A204.1 (cell line): Measurements from ENCODE around the gene POLR2I.
"Not testable (repeated sequence)": the region's sequence is repeated elsewhere in the genome, so short reads cannot be mapped to it uniquely, and the experiment has no call there.

ENCODE experiments used
- FAIRE-seq: peaks from 2 replicates; lab custom pipeline; 2012; peaks lifted over from hg19 to GRCh38; lab: Jason Lieb, UNC

Gene POLR2I

GRCh38 chr19:36131221-36131620 is 16.5 kb upstream of the POLR2I start:
- not testable (repeated sequence) for FAIRE-seq

GRCh38 chr19:36128392-36128736 is 13.7 kb upstream of the POLR2I start:
- no peak for FAIRE-seq

- no peak for FAIRE-seq
Observed at GRCh38 chr19:36125557-36125956, 10.9 kb upstream of the POLR2I start.

- no peak for FAIRE-seq
Observed at GRCh38 chr19:36121486-36122124, 6.9 kb upstream of the POLR2I start.

GRCh38 chr19:36120984-36121358 is 6.3 kb upstream of the POLR2I start:
- FAIRE-seq = no peak

- FAIRE-seq = no peak
Observed at GRCh38 chr19:36120092-36120983, 5.7 kb upstream of the POLR2I start.

GRCh38 chr19:36116344-36116637 is 1.6 kb upstream of the POLR2I start:
- FAIRE-seq = no peak

GRCh38 chr19:36115453-36116343 is 1.0 kb upstream of the POLR2I start, which contains the start of gene TBCB:
Gene TBCB (plus strand): TSS chr19:36115468. CDS start chr19:36115561, 93 bp downstream.
- FAIRE-seq = no peak

- FAIRE-seq = no peak
Observed at GRCh38 chr19:36113894-36114720, 568 bp downstream of the POLR2I start.

- no peak for FAIRE-seq
Observed at GRCh38 chr19:36113425-36113824, 1.2 kb downstream of the POLR2I start.

- FAIRE-seq = no peak
Observed at GRCh38 chr19:36112678-36113077, 2.0 kb downstream of the POLR2I start.

GRCh38 chr19:36111200-36111539 is 3.5 kb downstream of the POLR2I start:
- no peak for FAIRE-seq

- FAIRE-seq = no peak
Observed at GRCh38 chr19:36110487-36111199, 4.0 kb downstream of the POLR2I start, which contains the start of gene OVOL3. Gene OVOL3 (plus strand): TSS chr19:36111143. CDS start chr19:36111203, 60 bp downstream.

- FAIRE-seq = no peak
Observed at GRCh38 chr19:36108684-36109083, 6.0 kb downstream of the POLR2I start.

- FAIRE-seq = no peak
Observed at GRCh38 chr19:36106991-36107390, 7.7 kb downstream of the POLR2I start.

GRCh38 chr19:36106441-36106840 is 8.2 kb downstream of the POLR2I start:
- FAIRE-seq = no peak

GRCh38 chr19:36103842-36104552 is 10.7 kb downstream of the POLR2I start:
- FAIRE-seq = no peak

GRCh38 chr19:36103040-36103626 is 11.5 kb downstream of the POLR2I start:
- no peak for FAIRE-seq

- no peak for FAIRE-seq
Observed at GRCh38 chr19:36101550-36102327, 12.9 kb downstream of the POLR2I start.
